LNCAP (cell line): Measurements from ENCODE around the gene ASB2.

Source experiments
- CTCF ChIP-seq: fragments of 450-650 bp; IDR thresholded peaks from 2 replicates; pipeline ENCODE4 v1.5.1; 2017; ENCODE audit warnings: mild to moderate bottlenecking

Gene ASB2

GRCh38 chr14:93970585-93970964 lies 5.8 kb downstream of the ASB2 start:
- TF ChIP-seq CTCF: peak; percentile 47

GRCh38 chr14:93969082-93969828 lies 7.1 kb downstream of the ASB2 start:
- TF ChIP-seq CTCF: no peak

GRCh38 chr14:93967637-93968250 lies 8.6 kb downstream of the ASB2 start:
- no peak for TF ChIP-seq CTCF

DNA sequence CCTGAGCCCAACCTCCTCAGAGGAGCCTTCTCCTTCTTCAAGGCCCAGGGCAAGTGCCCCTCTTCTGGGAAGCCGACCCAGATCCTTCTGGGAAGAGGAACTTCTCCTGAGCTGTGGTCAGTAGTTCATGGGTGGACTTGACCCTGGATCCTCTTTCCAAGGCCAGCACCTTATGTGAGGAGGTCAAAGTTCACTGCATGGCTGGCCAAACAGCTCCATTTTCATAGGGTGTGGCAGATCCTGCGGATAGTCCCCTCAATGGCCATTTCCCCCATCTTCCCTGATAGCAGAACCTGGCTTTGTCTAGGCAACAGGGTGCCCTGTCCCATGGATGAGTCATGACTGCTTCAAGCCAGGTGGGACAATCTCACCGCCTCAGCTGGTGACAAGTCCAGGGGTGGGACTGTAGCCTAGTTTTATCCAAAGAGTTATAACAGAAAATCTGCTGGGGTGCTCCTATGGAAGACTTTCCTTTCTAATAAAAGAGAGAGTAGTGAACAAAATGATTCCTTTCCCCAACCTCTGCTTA lies 10.4 kb downstream of the ASB2 start:
- no peak for TF ChIP-seq CTCF

- TF ChIP-seq CTCF: no peak
These were observed 11.0 kb downstream of the ASB2 start for GRCh38 chr14:93965287-93965821.

DNA sequence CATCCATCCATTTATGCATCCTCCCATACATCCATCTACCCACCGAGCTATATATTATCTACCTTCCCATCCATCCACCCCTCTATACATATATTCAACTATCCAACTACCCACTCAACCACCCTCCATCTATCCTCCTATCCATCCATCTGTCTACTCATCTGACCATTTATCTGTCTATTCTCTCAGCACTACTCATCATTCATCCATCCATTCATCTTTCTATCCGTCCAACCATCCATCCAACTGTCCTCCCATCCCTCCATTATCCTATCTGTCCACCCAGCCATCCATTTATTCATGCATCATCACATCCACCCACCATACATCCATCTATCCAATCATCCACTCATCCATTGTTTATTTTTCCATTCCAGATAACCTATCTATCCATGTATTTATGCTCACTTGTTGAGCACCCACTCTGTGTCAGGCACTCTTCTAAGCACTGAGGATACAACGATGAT lies 11.5 kb downstream of the ASB2 start:
- TF ChIP-seq CTCF: no peak

DNA sequence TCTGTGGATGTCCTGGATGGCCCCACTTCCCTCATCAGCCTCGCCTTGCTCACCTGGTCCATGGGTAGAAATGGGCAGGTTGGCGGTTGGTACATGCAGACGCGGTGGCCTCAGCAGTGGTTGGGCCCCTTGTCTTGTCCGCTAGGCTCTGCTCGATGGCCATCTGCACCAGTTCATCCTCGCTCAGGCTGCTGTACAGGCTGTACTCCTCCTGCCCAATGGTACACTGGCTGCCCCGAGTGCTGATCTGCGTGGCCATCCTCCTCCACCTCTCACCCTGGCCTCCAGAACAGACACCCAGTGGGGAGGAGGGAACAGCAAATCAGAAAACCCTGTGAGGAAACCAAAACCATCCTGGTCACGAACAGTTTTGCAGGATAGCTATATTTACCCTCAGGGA lies 12.1 kb downstream of the ASB2 start:
- TF ChIP-seq CTCF: no peak
